Stimulated activated naive CD8-positive, alpha-beta T cell treated with anti-CD3 and anti-CD28 coated beads, Interleukin-15, amount 100 ng/mL, for 72 hours (primary cell): ENCODE data around the gene EDC4.

Experiments used
- ATAC-seq: fragments of 150-1000 bp; cut with Tn5 transposase; 2 replicates; pipeline ENCODE4 v1.10.0; 2021; ENCODE audit warnings: mild to moderate bottlenecking, moderate library complexity
- DNase-seq, 2 donors: peaks; one replicate each; pipeline ENCODE4 v3.0.0; 2021 to 2022
- H3K27ac Mint-ChIP-seq, 2 donors: one replicate each; pipeline ENCODE4 v1.8.0; 2022; ENCODE audit warnings: mild to moderate bottlenecking in 2 of 2, mixed read lengths in 2 of 2, moderate library complexity in 2 of 2
- H3K27me3 Mint-ChIP-seq: one replicate; pipeline ENCODE4 v1.8.0; 2022; ENCODE audit warnings: mixed read lengths
- H3K4me1 Mint-ChIP-seq: one replicate; pipeline ENCODE4 v1.8.0; 2022; ENCODE audit warnings: mild to moderate bottlenecking, mixed read lengths
- H3K4me3 Mint-ChIP-seq, 2 donors: one replicate each; pipeline ENCODE4 v1.8.0; 2022; ENCODE audit warnings: mild to moderate bottlenecking in 2 of 2, mixed read lengths in 2 of 2, moderate library complexity in 1 of 2
- H3K9me3 Mint-ChIP-seq, 2 donors: one replicate each; pipeline ENCODE4 v1.8.0; 2022; ENCODE audit warnings: mixed read lengths in 2 of 2

The EDC4 gene

GRCh38 chr16:67843343-67843765, 29.5 kb upstream of the EDC4 start:
- ATAC-seq (no peak), DNase-seq (no peak)
- Mint-ChIP-seq H3K4me1 (peaks cover 48% of the 10 kb centered on the region), H3K9me3 (no peaks in the 10 kb centered on the region), H3K27me3 (no peaks in the 10 kb centered on the region), H3K27ac (peak overlapping the region; percentile 88 to 98), H3K4me3 (peak overlapping the region; percentile 93 to 99)

- Mint-ChIP-seq H3K4me1 (peaks cover 55% of the 10 kb centered on the region), H3K4me3 (peak overlapping the region; percentile 94 to 99), H3K9me3 (no peaks in the 10 kb centered on the region), H3K27ac (no peak overlapping the region), H3K27me3 (no peaks in the 10 kb centered on the region)
- DNase-seq, result no peak
- no peak for ATAC-seq
Measured at GRCh38 chr16:67844497-67844896, 28.4 kb upstream of the EDC4 start.

- Mint-ChIP-seq H3K4me3 (peak overlapping the region; percentile 88 to 94), H3K9me3 (no peaks in the 10 kb centered on the region), H3K27ac (peak overlapping the region; percentile 93 to 97), H3K27me3 (no peaks in the 10 kb centered on the region), H3K4me1 (peaks cover 62% of the 10 kb centered on the region)
- ATAC-seq, result no peak
- no peak for DNase-seq
Measured at GRCh38 chr16:67845291-67846062, 27.4 kb upstream of the EDC4 start.

- Mint-ChIP-seq H3K4me1 (peaks cover 63% of the 10 kb centered on the region), H3K9me3 (no peaks in the 10 kb centered on the region), H3K4me3 (peak overlapping the region; percentile 88 to 94), H3K27me3 (no peaks in the 10 kb centered on the region), H3K27ac (peak overlapping the region; percentile 93 to 97)
- ATAC-seq, result no peak
- no peak for DNase-seq
Measured at GRCh38 chr16:67846063-67846319, 26.9 kb upstream of the EDC4 start.

GRCh38 chr16:67846320-67847063, 26.4 kb upstream of the EDC4 start, which contains the start of gene NUTF2:
TSS of gene NUTF2 (plus strand) at chr16:67846933. CDS start at chr16:67865131, 18,198 bp downstream.
- H3K4me3 Mint-ChIP-seq, result peak within 1 kb of the TSS; percentile 90 to 94
- no peaks in the 10 kb centered on the region for H3K9me3 Mint-ChIP-seq
- peak; percentile 97 to 98 for DNase-seq
- H3K27me3 Mint-ChIP-seq, result no peaks in the 10 kb centered on the region
- H3K4me1 Mint-ChIP-seq, result peaks cover 59% of the 10 kb centered on the region
- H3K27ac Mint-ChIP-seq, result peak within 1 kb of the TSS; percentile 93 to 97
- peak; percentile 80 for ATAC-seq

GRCh38 chr16:67847064-67847861, 25.6 kb upstream of the EDC4 start, which contains the start of gene CENPT:
TSS of gene CENPT (minus strand) at chr16:67847693. CDS start at chr16:67833859, 13,834 bp downstream.
- peak; percentile 63 for ATAC-seq
- Mint-ChIP-seq H3K27me3 (no peaks in the 10 kb centered on the region), H3K9me3 (no peaks in the 10 kb centered on the region), H3K27ac (peak within 1 kb of the TSS; percentile 84 to 95), H3K4me3 (peak within 1 kb of the TSS; percentile 90 to 94), H3K4me1 (peaks cover 56% of the 10 kb centered on the region)
- no peak for DNase-seq

- H3K9me3 Mint-ChIP-seq, result no peaks in the 10 kb centered on the region
- peak overlapping the region in 1 of 2 donors; percentile 78 for H3K27ac Mint-ChIP-seq
- no peak for DNase-seq
- no peak for ATAC-seq
- H3K4me1 Mint-ChIP-seq, result peaks cover 53% of the 10 kb centered on the region
- no peaks in the 10 kb centered on the region for H3K27me3 Mint-ChIP-seq
- peak overlapping the region; percentile 90 to 92 for H3K4me3 Mint-ChIP-seq
Measured at GRCh38 chr16:67848118-67848517, 24.7 kb upstream of the EDC4 start.

GRCh38 chr16:67853670-67854069, 19.2 kb upstream of the EDC4 start:
- Mint-ChIP-seq H3K4me1 (peaks cover 49% of the 10 kb centered on the region), H3K4me3 (no peak overlapping the region), H3K27ac (peak overlapping the region; percentile 8 to 86), H3K27me3 (no peaks in the 10 kb centered on the region), H3K9me3 (no peaks in the 10 kb centered on the region)
- ATAC-seq, result no peak
- DNase-seq, result no peak

GRCh38 chr16:67855789-67856188, 17.1 kb upstream of the EDC4 start:
- Mint-ChIP-seq H3K27me3 (no peaks in the 10 kb centered on the region), H3K4me3 (no peak overlapping the region), H3K9me3 (no peaks in the 10 kb centered on the region), H3K4me1 (peaks cover 39% of the 10 kb centered on the region), H3K27ac (no peak overlapping the region)
- no peak for ATAC-seq
- DNase-seq, result no peak

GRCh38 chr16:67856927-67857546, 15.8 kb upstream of the EDC4 start:
- H3K27me3 Mint-ChIP-seq, result no peaks in the 10 kb centered on the region
- ATAC-seq, result no peak
- no peak for DNase-seq
- H3K27ac Mint-ChIP-seq, result peak overlapping the region; percentile 59 to 88
- H3K4me3 Mint-ChIP-seq, result no peak overlapping the region
- H3K4me1 Mint-ChIP-seq, result peaks cover 39% of the 10 kb centered on the region
- no peaks in the 10 kb centered on the region for H3K9me3 Mint-ChIP-seq

GRCh38 chr16:67857547-67858233, 15.2 kb upstream of the EDC4 start:
- H3K27me3 Mint-ChIP-seq, result no peaks in the 10 kb centered on the region
- H3K27ac Mint-ChIP-seq, result peak overlapping the region in 1 of 2 donors; percentile 59
- DNase-seq, result no peak
- peaks cover 39% of the 10 kb centered on the region for H3K4me1 Mint-ChIP-seq
- no peaks in the 10 kb centered on the region for H3K9me3 Mint-ChIP-seq
- ATAC-seq, result peak; percentile 64
- H3K4me3 Mint-ChIP-seq, result no peak overlapping the region

GRCh38 chr16:67858500-67858899, 14.4 kb upstream of the EDC4 start:
- no peak overlapping the region for H3K27ac Mint-ChIP-seq
- DNase-seq (no peak), ATAC-seq (no peak)
- no peaks in the 10 kb centered on the region for H3K9me3 Mint-ChIP-seq
- H3K27me3 Mint-ChIP-seq, result no peaks in the 10 kb centered on the region
- no peak overlapping the region for H3K4me3 Mint-ChIP-seq
- H3K4me1 Mint-ChIP-seq, result peaks cover 39% of the 10 kb centered on the region

- peaks cover 28% of the 10 kb centered on the region for H3K4me1 Mint-ChIP-seq
- H3K9me3 Mint-ChIP-seq, result no peaks in the 10 kb centered on the region
- H3K4me3 Mint-ChIP-seq, result no peak overlapping the region
- ATAC-seq (no peak), DNase-seq (no peak)
- H3K27ac Mint-ChIP-seq, result no peak overlapping the region
- no peaks in the 10 kb centered on the region for H3K27me3 Mint-ChIP-seq
Measured at GRCh38 chr16:67860589-67861398, 12.1 kb upstream of the EDC4 start.

- H3K4me3 Mint-ChIP-seq, result no peak overlapping the region
- H3K27ac Mint-ChIP-seq, result peak overlapping the region; percentile 28 to 36
- ATAC-seq, result no peak
Measured at GRCh38 chr16:67861877-67862276, 11.0 kb upstream of the EDC4 start.

More at GRCh38 chr16:67861877-67862276, 11.0 kb upstream of the EDC4 start:
- Mint-ChIP-seq H3K27me3 (no peaks in the 10 kb centered on the region), H3K9me3 (no peaks in the 10 kb centered on the region), H3K4me1 (peaks cover 24% of the 10 kb centered on the region)
- DNase-seq, result no peak
